CD14-positive monocyte (primary cell): ENCODE data around the gene DBR1. TPM values are rescaled to one million over a fixed set of nuclear protein-coding genes. Genes with fewer than 3 reads are reported as not detected.

Source experiments
- DNase-seq, 3 donors: peaks; one replicate each; pipeline ENCODE4 v3.0.0-alpha.2; 2011 to 2022
- H2AFZ ChIP-seq: 2 replicates; pipeline ENCODE4 v1.6.0; 2012; ENCODE audit warnings: mild to moderate bottlenecking, low read depth, low read length, inconsistent platforms; ENCODE audit not compliant: insufficient read depth, poor library complexity, severe bottlenecking
- H3K27ac ChIP-seq, 2 donors: 1 replicate in 1 of 2; 2 replicates in 1 of 2; pipeline ENCODE4 v1.5.1; 2012 to 2013; ENCODE audit warnings: low read length in 2 of 2, control low read depth in 1 of 2, inconsistent platforms in 1 of 2, low read depth in 1 of 2, mild to moderate bottlenecking in 1 of 2
- H3K27me3 ChIP-seq, 2 donors: one replicate each; pipeline versions ENCODE4 v1.6.0 to v1.6.1; 2011 to 2013; ENCODE audit warnings: low read length in 2 of 2; ENCODE audit not compliant: control insufficient read depth in 2 of 2, insufficient read depth in 2 of 2
- H3K36me3 ChIP-seq, 2 donors: replicated peaks in 1 of 2; 1 replicate in 1 of 2; 2 replicates in 1 of 2; pipeline versions ENCODE4 v1.5.1 to v1.6.1; 2012 to 2013; ENCODE audit warnings: low read length in 2 of 2, control low read depth in 1 of 2, inconsistent platforms in 1 of 2, mild to moderate bottlenecking in 1 of 2; ENCODE audit not compliant: insufficient read depth in 2 of 2, control insufficient read depth in 1 of 2
- H3K4me1 ChIP-seq, 2 donors: 1 replicate in 1 of 2; 2 replicates in 1 of 2; pipeline versions ENCODE4 v1.5.1 to v1.6.1; 2012 to 2013; ENCODE audit warnings: low read length in 2 of 2, control low read depth in 1 of 2, inconsistent platforms in 1 of 2, mild to moderate bottlenecking in 1 of 2, moderate library complexity in 1 of 2; ENCODE audit not compliant: insufficient read depth in 2 of 2, control insufficient read depth in 1 of 2
- H3K4me2 ChIP-seq: replicated peaks from 2 replicates; pipeline ENCODE3; 2012; ENCODE audit warnings: low read length, moderate library complexity, mild to moderate bottlenecking; ENCODE audit not compliant: poor library complexity, severe bottlenecking; ENCODE audit errors: extremely low read depth
- H3K4me3 ChIP-seq, 3 experiments: fragments of 200-600 bp in 1 of 3; sonication (generic) in 1 of 3; replicated peaks in 1 of 3; 1 replicate in 2 of 3; 2 replicates in 1 of 3; pipeline ENCODE4 v1.5.1; 2011 to 2013; ENCODE audit warnings: low read length in 3 of 3, mild to moderate bottlenecking in 3 of 3, control low read depth in 2 of 3, low read depth in 2 of 3, inconsistent platforms in 1 of 3, moderate library complexity in 1 of 3
- H3K79me2 ChIP-seq: 2 replicates; pipeline ENCODE4 v1.6.0; 2012; ENCODE audit warnings: mild to moderate bottlenecking, control low read depth, inconsistent platforms, low read length, moderate library complexity; ENCODE audit not compliant: insufficient read depth
- H3K9ac ChIP-seq: 2 replicates; pipeline ENCODE4 v1.6.0; 2017; ENCODE audit warnings: low read length, mild to moderate bottlenecking; ENCODE audit not compliant: insufficient read depth, poor library complexity, severe bottlenecking
- H3K9me3 ChIP-seq, 2 donors: replicated peaks in 1 of 2; 1 replicate in 1 of 2; 2 replicates in 1 of 2; pipeline versions ENCODE4 v1.5.1 to v1.6.1; 2012 to 2013; ENCODE audit warnings: low read length in 2 of 2, control low read depth in 1 of 2; ENCODE audit not compliant: control insufficient read depth in 1 of 2, insufficient read depth in 1 of 2
- H4K20me1 ChIP-seq: 2 replicates; pipeline ENCODE4 v1.6.0; 2012; ENCODE audit warnings: mild to moderate bottlenecking, low read length, control low read depth, moderate library complexity; ENCODE audit not compliant: insufficient read depth
- H3K27ac Mint-ChIP-seq, 7 donors: one replicate each; pipeline ENCODE4 v1.8.0; 2020; ENCODE audit warnings: mild to moderate bottlenecking in 7 of 7, mixed read lengths in 7 of 7, moderate library complexity in 6 of 7, inconsistent platforms in 2 of 7
- H3K27me3 Mint-ChIP-seq, 3 donors: one replicate each; pipeline ENCODE4 v1.8.0; 2021 to 2022; ENCODE audit warnings: low read depth in 3 of 3, mild to moderate bottlenecking in 3 of 3, mixed read lengths in 3 of 3, moderate library complexity in 3 of 3, inconsistent platforms in 1 of 3
- H3K36me3 Mint-ChIP-seq, 2 donors: one replicate each; pipeline ENCODE4 v1.8.0; 2020; ENCODE audit warnings: mixed read lengths in 2 of 2, inconsistent platforms in 1 of 2, mild to moderate bottlenecking in 1 of 2
- H3K4me1 Mint-ChIP-seq: one replicate; pipeline ENCODE4 v1.8.0; 2020; ENCODE audit warnings: mild to moderate bottlenecking, mixed read lengths
- H3K4me3 Mint-ChIP-seq, 2 donors: one replicate each; pipeline ENCODE4 v1.8.0; 2020; ENCODE audit warnings: mild to moderate bottlenecking in 2 of 2, mixed read lengths in 2 of 2, moderate library complexity in 1 of 2
- H3K9me3 Mint-ChIP-seq, 7 donors: one replicate each; pipeline ENCODE4 v1.8.0; 2020 to 2022; ENCODE audit warnings: mixed read lengths in 7 of 7, mild to moderate bottlenecking in 6 of 7, moderate library complexity in 6 of 7, inconsistent platforms in 2 of 7
- CTCF ChIP-seq: fragments of 200-600 bp; IDR thresholded peaks from one replicate; pipeline ENCODE4 v1.8.0; 2022; ENCODE audit warnings: antibody characterized with exemption, mild to moderate bottlenecking
- WGBS: methylation state at CpG from one replicate; pipeline ENCODE4 v1.1.5; 2013; ENCODE audit warnings: missing lambda C conversion rate; ENCODE audit not compliant: insufficient coverage; 5-methylcytosine and 5-hydroxymethylcytosine counted together
- intact Hi-C, 2 donors: fragments of 100-400 bp; cut with micrococcal nuclease; formaldehyde crosslinking; loops; one replicate each; pipeline versions ENCODE4 v1.15.0 to v1.15.1; 2023
- polyA plus RNA-seq, 3 donors: library from polyadenylated mRNA; depleted of rRNA in 1 of 3; unstranded in 2 of 3; stranded (reverse) in 1 of 3; fragments of 300-500 nt in 2 of 3; fragments of >200 nt in 1 of 3; fragmentation: Illumina TruSeq in 2 of 3; gene quantifications; 1 replicate in 2 of 3; 2 replicates in 1 of 3; pipeline ENCODE4 v1.2.3, GENCODE V29; 2012 to 2021

DBR1 gene
- polyA plus RNA-seq, 3 donors: 4.8 to 7.5 (median 5.6) TPM

- peak overlapping the region; percentile 92 for H3K4me2 ChIP-seq
- H3K4me1 Mint-ChIP-seq: peaks cover 27% of the 10 kb centered on the region
- TF ChIP-seq CTCF: no peak
- peaks cover 13 to 28% of the 10 kb centered on the region in 2 donors for H3K4me1 ChIP-seq
- no peak for DNase-seq
- peak overlapping the region; percentile 94 for H2AFZ ChIP-seq
- intact Hi-C loops: loop anchor here (5.0 kb wide), 2 partner anchors 36 to 54 kb away; partner anchors contain the start of gene A4GNT (in 1 of the 2)
- H3K36me3 ChIP-seq: no peaks in the 10 kb centered on the region
- peaks cover 41% of the 10 kb centered on the region for H3K79me2 ChIP-seq
- H3K27me3 Mint-ChIP-seq: peaks cover 3 to 10% (median 4%) of the 10 kb centered on the region in 3 donors
- H3K9ac ChIP-seq: no peak overlapping the region
- H3K9me3 Mint-ChIP-seq: no peaks in the 10 kb centered on the region
- no peak overlapping the region for H3K4me3 Mint-ChIP-seq
- no peak overlapping the region for H3K27ac ChIP-seq
- peaks cover 7% of the 10 kb centered on the region for H4K20me1 ChIP-seq
- peak overlapping the region in 1 of 7 donors; percentile 21 for H3K27ac Mint-ChIP-seq
- peaks cover 7 to 9% of the 10 kb centered on the region in 2 donors for H3K36me3 Mint-ChIP-seq
- H3K4me3 ChIP-seq: peak overlapping the region in 1 of 3 experiments; percentile 95
- peaks cover 0 to 2% of the 10 kb centered on the region in 2 donors for H3K27me3 ChIP-seq
- no peaks in the 10 kb centered on the region for H3K9me3 ChIP-seq
- WGBS: 100% methylated on average over 1 of the region's 2 CpGs
Observed at GRCh38 chr3:138186221-138186620, 11.5 kb upstream of the DBR1 start.

- Histone ChIP-seq H4K20me1 (no peaks in the 10 kb centered on the region), H2AFZ (no peak overlapping the region), H3K36me3 (no peaks in the 10 kb centered on the region), H3K9me3 (no peaks in the 10 kb centered on the region), H3K79me2 (peaks cover 29% of the 10 kb centered on the region), H3K4me2 (no peak overlapping the region), H3K27me3 (peaks cover 0 to 2% of the 10 kb centered on the region in 2 donors), H3K4me1 (peaks cover 13 to 27% of the 10 kb centered on the region in 2 donors), H3K27ac (no peak overlapping the region), H3K4me3 (no peak overlapping the region), H3K9ac (no peak overlapping the region)
- Mint-ChIP-seq H3K9me3 (no peaks in the 10 kb centered on the region), H3K4me3 (no peak overlapping the region), H3K27me3 (peaks cover 3 to 10% (median 4%) of the 10 kb centered on the region in 3 donors), H3K36me3 (peaks cover 3 to 4% of the 10 kb centered on the region in 2 donors), H3K4me1 (peaks cover 24% of the 10 kb centered on the region), H3K27ac (no peak overlapping the region)
- no peak for TF ChIP-seq CTCF
- no peak for DNase-seq
- intact Hi-C loops: loop anchor here (5.0 kb wide), 2 partner anchors 37 to 53 kb away; partner anchors contain the start of gene A4GNT (in 1 of the 2)
- 100% methylated on average over 2 of the region's 3 CpGs for whole genome bisulfite sequencing
Observed at GRCh38 chr3:138184994-138185393, 10.3 kb upstream of the DBR1 start.
